GM19438 (cell line): Measurements from ENCODE around the gene SFTPB.
"Not testable (repeated sequence)": the region's sequence is repeated elsewhere in the genome, so short reads cannot be mapped to it uniquely, and the experiment has no call there.

Experiments
- ATAC-seq: cut with Tn5 transposase; IDR thresholded peaks from one replicate; pipeline ENCODE4 v1.9.1; 2021; ENCODE audit warnings: low read depth; ENCODE audit not compliant: unreplicated experiment

Gene SFTPB

DNA sequence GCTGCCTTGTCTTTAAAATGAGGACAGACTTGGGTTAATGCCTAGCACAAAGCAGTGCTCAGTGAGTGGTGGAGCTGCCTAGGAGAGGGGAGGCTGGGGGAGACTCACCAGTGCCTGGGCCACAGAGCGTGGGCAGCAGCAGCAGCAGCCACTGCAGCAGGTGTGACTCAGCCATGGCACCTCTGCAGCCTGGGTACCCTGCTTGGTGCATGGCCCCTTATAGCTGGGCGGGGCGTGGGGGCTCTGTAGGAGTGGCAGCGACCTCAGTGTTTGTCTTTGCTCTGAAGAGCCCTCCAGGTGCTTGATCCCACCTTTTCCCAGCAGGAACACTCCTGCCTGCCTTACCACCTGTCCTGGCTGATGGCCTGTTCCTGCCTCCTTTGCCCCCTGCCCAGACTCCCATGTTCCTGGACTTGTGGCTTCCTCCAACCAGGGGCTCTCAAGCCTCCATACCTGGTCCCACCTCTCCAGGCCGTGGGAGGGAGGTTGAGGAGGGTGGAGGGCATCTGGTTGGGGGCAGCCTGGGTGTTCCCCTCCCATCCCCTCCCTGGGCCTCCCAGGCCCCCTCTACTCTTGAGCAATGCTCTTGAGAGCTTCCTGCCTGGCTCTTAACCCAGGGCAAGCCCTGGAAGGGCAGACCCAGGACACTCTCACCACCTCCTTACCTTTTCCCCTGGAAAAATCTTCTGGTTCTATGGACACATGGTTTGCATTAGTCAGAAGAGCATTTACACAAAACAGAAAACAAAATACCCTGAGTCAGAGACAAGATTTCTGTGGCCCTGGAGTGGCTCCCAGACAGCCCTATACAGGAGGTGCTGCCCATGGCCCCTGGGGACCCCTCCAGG, at the start of gene SFTPB:
TSS of gene SFTPB (minus strand) at position 191 of the 848 bp plus-strand sequence. CDS start at position 175, 16 bp downstream.
- ATAC-seq, result no peak

DNA sequence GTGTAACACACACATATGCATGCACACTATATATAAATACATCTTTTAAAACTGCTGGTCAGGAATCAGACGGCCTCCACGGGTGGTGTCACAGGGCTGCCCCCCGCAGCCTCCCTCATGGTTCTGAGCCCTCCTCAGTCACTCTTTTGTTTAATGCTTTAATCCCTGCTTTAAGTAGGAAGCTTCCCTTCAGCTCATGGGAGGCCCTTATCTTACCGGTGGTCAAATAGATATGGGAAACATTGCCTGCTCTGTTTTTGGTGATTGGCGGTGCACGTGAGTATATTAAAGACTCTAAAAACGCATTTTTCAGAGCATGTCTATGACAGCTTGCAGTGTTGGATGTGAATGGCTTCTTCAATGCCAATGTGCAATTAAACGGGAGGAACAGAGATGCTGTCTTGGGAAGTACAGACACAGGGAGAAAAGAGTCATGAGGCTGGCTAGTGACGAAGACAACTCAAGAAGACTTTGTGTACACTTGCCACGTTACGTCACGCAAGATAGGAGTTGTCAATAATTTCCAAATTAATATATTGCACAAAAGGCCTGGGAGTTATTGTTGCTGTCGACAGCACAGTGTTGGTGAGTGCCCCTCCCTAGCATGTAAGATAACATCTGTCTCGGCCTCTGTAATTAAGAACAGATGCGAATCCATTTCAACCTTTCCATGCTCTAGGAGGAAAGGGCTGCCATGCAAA, 49.5 kb upstream of the SFTPB start:
- ATAC-seq, result no peak

DNA sequence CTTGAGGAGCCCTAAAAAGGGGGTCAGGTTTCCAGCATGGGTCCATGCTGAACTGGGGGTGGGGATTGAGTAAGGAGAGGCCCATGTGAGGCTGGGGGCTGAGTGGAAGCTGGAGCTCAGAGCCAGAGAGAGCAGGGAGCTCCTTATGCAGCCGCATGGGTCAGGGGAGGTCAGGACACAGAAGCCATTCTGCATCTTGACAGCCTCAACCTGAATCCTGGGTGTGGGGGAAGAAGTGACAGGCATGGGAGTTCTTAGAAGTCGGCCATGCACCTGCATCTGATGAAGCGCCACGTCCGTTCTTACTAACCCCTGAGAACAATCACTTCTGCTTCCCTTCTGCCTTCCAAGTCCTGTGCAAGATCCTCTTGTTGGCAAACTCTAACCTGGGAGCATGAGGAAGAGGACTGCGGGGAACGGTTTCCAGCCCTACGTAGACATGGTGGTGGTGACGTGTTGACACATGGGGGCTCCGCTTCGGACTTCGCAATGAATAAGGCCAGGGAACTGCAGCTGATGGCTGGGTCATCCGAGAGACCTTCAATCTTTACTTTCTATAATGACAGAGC, 48.4 kb upstream of the SFTPB start:
- ATAC-seq, result no peak

DNA sequence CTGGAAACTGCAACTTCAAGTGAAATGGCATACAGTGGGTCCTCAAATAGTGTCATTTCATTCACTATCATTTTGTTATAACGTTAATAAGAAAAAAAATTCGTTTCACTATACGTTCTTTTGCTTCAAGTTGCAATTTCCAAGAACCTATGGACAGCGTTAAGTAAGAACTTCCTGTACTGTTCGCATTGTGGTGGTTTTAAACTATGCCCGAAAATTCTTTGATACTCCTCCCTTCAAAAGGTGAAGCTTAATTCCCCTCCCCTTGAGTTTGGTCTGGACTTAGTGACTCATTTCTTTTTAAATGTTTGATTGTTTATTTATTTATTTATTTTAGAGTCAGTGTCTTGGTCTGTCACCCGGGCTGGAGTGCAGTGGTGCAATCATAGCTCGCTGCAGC, 46.8 kb upstream of the SFTPB start:
- no peak for ATAC-seq

DNA sequence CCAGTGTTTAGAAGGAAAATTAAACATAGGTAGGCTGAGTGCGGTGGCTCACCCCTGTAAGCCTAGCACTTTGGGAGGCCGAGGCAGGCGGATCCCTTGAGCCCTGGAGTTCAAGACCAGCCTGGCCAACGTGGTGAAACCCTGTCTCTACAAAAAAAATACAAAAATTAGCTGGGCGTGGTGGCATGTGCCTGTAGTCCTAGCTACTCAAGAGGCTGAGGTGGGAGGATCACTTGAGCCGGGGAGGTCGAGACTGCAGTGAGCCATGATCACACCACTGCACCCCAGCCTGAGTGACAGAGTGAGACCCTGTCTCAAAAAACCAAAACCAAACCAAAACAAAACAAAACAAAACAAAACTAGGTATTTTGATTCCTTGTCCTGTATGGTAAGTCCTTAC, 46.4 kb upstream of the SFTPB start:
- ATAC-seq, result not testable (repeated sequence)

DNA sequence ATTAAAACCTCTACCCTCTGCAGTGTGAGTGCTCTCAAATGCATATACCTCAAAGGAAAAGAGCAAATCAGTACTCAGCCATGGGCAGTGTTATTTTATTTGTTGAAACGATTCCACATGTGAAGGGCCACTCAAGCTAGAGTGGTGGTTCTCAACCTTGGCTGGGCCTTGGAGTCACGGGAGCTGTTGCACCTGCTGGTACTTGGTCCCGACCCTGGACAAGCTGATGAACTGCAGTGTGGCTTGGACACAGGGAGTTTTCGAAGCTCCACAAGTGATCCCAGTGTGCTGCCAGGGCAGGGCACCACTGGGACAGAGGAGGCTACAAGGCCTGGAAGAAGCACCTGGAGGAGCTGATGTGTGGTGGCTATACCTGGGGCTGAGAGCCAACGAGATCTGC, 45.8 kb upstream of the SFTPB start:
- no peak for ATAC-seq

DNA sequence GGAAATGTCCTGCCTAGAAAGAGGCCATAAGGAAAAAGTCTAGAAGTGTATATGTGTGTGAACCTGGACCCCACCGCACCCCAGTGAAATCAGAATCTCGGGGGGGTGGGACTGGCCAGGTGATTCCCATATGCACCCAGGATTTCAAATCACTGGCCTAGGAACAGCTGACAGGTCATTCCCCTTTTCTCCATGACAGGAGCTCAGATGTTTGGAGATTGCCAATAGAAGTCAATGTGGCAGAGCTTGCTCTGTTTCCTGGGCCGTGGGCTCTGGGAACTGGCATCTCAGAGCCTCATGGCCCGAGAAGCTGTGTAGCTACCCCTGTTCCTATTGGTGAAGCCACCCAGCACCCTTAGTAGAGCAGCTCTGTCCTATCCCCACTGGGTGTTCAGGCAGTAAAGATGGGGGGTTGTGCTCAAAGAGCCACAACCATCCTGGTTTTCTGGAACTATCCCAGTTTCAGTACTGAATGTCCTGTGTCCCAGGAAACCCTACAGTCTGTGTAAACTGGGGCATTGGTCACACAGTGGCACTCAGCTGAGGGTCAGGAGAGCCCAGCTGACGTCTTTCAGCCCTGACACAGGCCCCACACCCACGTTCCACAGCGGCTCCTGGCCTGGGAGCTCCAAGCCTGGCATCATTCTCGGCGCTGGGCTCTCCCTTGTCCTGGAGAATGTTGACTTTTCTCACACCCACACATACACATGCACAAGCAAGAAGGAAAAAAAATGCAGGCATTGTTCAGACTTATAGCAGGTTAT, 45.0 kb upstream of the SFTPB start:
- no peak for ATAC-seq

DNA sequence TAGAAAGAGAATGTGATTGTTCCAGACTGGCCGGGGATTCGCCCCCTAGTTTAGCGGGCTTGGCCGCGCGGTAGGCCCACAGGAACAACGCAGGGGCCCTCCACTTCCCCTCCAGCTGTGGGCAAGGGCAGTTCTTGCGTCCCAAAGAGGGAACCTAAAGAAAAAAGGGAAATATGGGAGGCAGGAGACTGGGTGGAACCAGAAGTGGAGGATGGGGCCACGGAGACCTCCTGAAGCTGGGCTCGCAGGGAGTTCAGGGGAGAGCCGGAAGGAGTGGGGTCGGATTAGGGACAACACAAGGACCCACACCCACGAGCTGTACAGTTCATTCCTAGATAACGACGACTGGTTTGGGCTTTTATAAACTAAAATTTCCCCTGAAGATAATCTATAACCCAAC, 44.3 kb upstream of the SFTPB start:
- no peak for ATAC-seq

DNA sequence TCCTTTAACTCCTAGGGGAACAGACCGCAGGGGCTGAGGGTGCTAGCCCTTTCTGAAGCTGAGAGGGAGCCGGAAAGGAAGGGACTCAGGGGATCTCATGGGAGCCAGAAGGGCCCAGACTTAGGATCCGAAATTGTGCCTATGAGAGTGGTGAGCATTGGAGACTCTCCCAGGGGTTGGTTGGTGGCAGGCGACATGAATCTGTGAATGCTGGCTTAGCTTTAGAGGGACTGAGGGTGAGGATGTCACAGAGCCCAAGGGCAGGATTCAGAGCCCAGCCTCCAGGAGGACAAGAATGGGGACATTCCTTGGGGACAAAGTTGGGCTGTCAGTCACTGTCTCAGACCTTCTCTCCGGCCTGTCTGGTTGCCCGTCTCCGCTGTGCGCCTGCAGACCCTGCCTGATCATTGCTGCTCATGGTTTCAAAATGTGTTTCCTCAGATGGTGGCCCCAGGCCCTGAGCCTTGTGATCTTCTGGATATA, 43.6 kb upstream of the SFTPB start:
- no peak for ATAC-seq

DNA sequence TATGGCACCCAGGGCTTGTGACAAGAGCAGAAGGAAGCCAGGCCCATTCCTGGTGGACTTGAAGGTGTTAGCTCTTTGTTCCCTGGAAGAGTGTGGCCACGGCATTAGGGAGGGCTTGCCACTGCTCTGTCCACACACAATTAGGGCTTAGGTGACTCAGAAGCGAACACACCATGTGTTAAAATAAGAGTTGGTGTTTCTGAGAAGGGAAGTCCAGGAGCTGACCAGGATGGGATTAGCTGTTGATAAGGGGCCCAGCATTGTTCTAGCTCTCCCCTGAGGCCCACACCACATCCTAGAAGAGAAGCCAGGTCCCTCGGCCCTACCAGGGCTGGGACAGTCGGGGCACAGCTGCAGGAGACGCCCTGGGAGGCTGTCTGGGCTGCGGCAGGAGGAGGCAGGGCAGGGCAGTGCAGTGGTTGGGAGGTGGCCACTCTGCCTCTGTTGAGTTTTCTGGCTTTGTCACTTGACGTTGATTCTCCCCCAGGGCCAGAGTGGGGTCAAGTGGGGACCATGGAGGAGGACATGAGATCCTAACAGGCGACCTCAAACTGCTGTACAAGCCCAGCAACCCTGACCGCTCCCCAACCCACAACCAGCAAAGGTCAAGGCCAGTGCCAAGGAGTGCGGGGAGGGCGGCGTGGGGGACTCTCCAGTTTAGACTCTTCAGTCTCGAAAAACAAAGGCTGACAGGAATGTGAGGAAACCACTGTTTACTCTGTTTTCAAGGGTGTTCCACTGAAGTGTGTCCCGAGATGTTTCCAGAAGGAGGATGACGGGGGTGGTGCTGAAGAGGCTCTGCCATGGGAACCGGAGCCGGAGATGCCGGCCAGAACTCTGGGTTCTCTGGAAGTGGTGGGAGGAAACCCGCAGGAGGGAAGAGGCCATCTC, 42.9 kb upstream of the SFTPB start:
- ATAC-seq, result no peak

DNA sequence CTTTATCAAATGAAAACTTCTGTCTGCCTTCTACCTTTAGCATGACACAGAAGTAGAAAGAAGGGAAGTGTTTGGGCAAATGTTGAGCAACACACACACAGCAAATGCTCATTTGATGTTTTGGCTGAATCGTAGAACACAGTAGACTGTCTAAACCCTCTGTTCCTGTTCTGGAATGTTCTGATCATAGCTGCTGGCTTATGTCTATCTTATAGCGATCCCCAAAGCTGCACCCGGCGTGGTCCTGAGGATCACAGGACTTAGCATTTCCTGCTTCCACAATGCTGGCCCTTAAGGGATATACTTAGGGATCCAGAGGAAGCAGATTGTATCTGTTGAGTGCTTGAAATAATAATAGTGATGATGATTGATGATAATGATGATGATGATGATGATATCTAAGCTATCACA, 41.4 kb upstream of the SFTPB start:
- ATAC-seq, result no peak

DNA sequence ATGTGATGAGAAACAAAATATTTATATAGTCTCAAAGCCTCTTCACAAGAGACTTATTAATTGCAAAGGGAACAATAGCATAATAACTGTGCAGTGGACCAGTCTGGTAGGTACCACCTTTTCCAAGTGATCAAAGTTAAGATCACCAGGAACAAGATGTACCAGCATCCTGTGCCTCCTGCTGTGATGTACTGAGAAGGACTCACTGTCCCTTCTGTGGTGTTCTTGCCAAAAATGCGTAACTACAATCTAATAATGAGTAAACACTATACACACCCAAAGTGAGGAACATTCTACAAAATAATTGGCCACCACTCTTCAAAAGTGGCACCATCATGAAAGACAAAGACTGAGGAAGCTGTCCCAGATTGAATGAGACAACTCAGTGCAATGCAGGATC, 40.6 kb upstream of the SFTPB start:
- no peak for ATAC-seq

DNA sequence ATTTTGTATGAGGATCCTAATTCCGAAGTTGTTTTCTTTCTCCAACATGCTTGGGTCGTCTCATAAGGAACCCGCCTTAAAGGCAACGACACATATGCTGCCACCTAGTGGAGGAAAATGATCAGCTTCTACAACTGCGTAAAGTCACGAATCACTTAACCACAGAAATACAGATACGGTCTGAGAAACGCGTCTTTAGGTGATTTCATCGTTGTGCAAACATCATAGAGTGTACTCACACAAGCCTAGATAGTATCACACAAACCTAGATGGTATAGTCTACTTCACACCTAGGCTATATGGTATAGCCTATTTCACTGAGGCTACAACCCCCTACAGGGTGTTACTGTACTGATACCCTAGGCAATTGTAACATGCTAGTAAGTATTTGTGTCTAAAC, 39.3 kb upstream of the SFTPB start:
- ATAC-seq, result no peak

DNA sequence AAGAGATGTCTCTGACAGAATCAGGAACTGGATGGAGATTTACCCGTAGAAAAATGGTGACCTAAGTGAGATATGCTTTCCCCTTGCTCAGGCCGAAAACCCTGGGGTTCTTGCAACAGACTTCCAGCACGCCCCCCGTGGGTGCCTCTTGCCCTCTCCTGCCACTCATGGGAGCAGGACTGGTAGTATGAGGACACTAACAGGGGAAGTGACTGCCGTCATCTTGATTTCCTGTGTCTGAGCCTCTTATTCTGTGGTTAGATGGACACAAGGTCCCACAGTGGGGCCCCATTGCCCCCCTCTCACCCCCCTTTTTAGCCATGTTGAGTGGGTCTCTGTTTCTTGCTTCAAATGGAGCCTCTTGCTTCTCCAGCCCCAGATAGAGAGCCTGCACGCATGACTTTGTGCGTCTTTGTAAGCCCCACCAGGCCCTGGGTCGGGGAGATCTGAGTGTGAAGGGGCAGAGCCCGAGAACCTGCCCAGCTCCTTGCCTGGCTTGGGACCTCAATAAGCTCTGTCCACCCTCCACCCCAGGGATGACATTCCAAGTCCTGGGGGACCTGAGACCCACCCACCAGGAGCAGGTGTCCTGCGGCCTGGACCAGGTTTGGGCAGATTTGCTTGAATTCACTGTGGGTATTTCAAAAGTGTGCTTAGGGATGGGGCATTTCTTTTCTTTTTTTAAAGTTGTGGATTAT, 38.7 kb upstream of the SFTPB start:
- ATAC-seq, result no peak

DNA sequence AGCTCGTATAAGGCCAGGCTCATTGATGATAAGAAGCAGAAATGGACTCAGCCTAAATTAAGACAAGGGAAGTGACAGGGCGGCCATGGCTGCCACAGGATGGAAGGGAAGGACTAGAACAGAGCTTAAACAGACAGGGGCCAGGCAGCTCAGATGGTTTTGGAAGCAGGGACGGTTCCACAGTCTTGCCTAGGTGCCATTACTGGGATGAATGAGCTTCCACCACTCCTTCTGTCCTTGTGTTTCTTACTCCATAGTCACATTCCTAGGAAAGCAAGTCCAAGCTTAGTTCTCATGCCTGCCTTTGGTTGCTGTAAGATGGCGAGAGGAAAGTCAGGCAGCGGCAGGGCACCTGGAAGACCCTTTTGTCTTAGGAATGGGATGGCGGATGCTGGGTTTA, 38.1 kb upstream of the SFTPB start:
- ATAC-seq, result no peak

DNA sequence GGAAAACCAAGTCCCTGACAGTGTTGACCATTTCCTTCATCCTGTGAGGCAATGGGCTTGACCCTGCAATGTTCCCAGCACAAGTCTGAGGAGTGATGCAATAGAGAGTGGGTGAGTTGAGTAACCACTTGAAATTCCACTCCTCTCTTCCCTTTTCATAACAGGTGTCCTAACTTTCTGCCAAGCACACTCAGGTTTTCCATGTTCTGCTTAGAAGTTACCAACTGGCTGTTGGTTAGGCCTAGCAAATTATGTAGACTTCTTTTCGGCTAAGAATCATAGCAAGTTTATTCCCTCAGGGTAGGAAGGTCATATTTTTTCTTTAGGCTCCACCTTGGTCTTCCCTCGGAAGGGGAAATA, 37.7 kb upstream of the SFTPB start:
- no peak for ATAC-seq

DNA sequence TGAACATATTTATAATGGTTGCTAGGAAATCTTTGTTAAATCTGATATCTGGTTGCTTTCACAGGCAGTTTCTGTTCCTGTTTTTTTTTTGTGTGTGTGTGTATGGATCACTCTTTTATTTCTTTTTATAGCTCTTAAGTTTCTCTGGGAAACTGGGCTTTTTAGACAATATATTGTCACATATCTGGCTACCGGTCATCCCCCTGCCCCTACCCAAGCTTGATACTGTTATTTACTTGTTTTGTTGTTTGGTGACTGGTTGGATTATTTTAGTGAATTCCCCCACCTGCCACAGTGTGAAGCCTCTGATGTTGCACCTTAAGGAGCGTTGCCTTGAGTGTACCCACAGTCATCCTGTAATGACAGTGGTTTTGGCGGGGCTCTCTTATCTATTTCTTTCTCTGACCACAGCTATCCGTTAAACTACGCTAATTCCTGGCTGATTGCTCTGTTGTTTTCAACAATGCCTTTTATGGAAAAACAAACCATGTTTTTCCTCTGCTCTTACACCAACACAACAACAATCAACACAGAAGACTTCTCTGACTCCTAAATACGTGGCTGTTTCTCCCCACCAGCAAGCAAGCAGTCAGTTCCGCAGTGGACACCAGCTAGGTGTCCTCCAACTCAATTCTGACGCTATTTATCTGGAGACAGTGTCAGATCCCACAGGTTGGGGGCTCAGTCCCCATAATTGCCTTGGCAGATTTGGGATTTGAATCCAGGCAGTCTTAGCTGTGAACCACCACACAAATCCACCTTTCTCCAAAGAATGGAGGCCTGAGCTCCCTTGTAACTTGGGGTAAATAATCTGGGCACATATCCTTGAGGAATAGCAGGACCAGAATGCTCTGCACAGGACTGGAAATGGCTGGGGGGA, 37.0 kb upstream of the SFTPB start:
- peak; percentile 71 for ATAC-seq

DNA sequence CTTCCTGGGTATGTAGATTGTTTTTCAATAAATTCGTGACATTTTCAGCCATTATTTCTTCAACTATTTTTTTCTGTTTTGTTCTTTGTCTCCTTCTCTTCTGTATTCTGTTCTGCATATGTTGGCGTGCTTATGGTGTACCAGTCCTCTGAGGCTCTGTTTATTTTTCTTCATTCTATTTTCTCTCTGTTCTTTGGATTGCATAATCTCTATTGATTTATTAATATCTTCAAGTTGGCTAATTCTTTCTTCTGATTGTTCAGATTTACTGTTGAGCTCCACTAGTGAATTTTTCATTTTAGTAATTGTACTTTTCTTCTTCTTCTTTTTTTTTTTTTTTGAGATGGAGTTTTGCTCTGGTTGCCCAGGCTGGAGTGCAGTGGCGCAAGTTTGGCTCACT, 36.0 kb upstream of the SFTPB start:
- no peak for ATAC-seq
